ENCODE data around the gene SBSN. TPM values are rescaled to one million over a fixed set of nuclear protein-coding genes. Genes with fewer than 3 reads are reported as not detected.
A peak's percentile ranks its signal among the peaks of the same experiment; 100 is the strongest.

Gene SBSN
- total and polyA plus RNA-seq, 9 of the 15 experiments (the other 6 are each of a cell fraction or from before 2014, with no cell fraction given), result 0.05 TPM; not detected in 8

DNA sequence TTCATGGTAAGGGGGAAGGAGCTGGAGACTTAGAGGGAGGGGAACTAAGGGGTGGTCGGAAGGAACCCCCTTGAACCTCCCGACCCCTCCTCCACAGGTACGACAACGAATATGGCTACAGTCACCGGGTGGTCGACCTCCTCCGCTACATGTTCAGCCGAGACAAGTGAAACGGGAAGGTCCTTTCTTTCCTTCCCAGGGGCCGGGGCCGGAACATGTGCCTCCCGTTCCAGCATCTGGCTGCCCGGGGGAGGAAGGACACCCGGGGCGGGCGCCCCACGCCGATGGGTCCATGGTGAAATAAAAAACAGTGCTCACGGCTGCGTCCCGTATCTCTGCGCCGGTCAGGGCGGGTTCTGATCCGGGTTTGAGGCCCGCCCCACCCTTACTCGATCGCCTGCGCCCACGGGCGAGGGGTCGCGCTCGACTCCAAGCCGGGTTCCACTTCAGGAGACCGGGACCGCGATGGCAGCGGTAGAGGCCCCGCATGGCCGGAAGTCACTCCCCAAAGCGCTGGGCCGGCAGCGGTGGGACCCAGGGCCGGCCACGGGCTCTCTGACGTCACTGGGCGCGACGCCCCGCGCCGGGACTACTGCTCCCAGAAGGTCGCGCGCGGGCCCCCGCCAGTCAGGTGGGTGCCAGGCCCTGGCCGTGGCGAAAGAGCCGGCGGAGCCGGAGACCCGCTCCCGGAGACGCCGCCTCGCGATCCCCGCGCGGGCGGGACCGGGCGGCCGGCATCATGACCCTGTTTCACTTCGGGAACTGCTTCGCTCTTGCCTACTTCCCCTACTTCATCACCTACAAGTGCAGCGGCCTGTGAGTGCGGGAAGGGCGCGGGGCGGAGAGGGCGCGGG lies 17.1 kb upstream of the SBSN start, which contains the start of gene TMEM147 (continued):
- TF ChIP-seq, protein P1, sequence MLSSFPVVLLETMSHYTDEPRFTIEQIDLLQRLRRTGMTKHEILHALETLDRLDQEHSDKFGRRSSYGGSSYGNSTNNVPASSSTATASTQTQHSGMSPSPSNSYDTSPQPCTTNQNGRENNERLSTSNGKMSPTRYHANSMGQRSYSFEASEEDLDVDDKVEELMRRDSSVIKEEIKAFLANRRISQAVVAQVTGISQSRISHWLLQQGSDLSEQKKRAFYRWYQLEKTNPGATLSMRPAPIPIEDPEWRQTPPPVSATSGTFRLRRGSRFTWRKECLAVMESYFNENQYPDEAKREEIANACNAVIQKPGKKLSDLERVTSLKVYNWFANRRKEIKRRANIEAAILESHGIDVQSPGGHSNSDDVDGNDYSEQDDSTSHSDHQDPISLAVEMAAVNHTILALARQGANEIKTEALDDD (IDR thresholded peaks at IDR 0.05), result no peak
- TF ChIP-seq ELF4 (CRISPR knock-in tag; IDR thresholded peaks at IDR 0.05) (0 out of 2 replicates have a peak, but pooled peaks have one; percentile 48), ZNF263 (CRISPR knock-in tag; IDR thresholded peaks at IDR 0.05; ENCODE audit: borderline replicate concordance) (no peak), NFIX (CRISPR knock-in tag; IDR thresholded peaks at IDR 0.05; ENCODE audit: low read depth) (no peak), ZNF133 (CRISPR knock-in tag; IDR thresholded peaks at IDR 0.05) (no peak), LCOR (CRISPR knock-in tag; IDR thresholded peaks at IDR 0.05) (0 out of 2 replicates have a peak, but pooled peaks have one; percentile 53), NR4A1 (CRISPR knock-in tag; IDR thresholded peaks at IDR 0.05) (0 out of 2 replicates have a peak, but pooled peaks have one; percentile 17), NR4A1 (tag; IDR thresholded peaks at IDR 0.05) (no peak), TCF3 (CRISPR knock-in tag; IDR thresholded peaks at IDR 0.05) (no peak), ASH1L (IDR thresholded peaks at IDR 0.05; ENCODE audit: borderline replicate concordance, low read depth, partially characterized antibody) (no peak), NUFIP1 (IDR thresholded peaks at IDR 0.05; ENCODE audit: partially characterized antibody) (no peak), EP400 (IDR thresholded peaks at IDR 0.05) (peak; percentile 92)
- TF ChIP-seq, protein P2, sequence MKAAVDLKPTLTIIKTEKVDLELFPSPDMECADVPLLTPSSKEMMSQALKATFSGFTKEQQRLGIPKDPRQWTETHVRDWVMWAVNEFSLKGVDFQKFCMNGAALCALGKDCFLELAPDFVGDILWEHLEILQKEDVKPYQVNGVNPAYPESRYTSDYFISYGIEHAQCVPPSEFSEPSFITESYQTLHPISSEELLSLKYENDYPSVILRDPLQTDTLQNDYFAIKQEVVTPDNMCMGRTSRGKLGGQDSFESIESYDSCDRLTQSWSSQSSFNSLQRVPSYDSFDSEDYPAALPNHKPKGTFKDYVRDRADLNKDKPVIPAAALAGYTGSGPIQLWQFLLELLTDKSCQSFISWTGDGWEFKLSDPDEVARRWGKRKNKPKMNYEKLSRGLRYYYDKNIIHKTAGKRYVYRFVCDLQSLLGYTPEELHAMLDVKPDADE (conservative IDR thresholded peaks at IDR 0.05; ENCODE audit: control insufficient read depth, low read depth, low read length), result peak; percentile 96
- TF ChIP-seq, protein P3, sequence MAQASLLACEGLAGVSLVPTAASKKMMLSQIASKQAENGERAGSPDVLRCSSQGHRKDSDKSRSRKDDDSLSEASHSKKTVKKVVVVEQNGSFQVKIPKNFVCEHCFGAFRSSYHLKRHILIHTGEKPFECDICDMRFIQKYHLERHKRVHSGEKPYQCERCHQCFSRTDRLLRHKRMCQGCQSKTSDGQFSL (CRISPR knock-in tag; IDR thresholded peaks at IDR 0.05), result peak; percentile 27; the same call in 1 of the 2 replicates
- TF ChIP-seq, protein P3 (tag; IDR thresholded peaks at IDR 0.05), result no peak
- TF ChIP-seq, protein P4, sequence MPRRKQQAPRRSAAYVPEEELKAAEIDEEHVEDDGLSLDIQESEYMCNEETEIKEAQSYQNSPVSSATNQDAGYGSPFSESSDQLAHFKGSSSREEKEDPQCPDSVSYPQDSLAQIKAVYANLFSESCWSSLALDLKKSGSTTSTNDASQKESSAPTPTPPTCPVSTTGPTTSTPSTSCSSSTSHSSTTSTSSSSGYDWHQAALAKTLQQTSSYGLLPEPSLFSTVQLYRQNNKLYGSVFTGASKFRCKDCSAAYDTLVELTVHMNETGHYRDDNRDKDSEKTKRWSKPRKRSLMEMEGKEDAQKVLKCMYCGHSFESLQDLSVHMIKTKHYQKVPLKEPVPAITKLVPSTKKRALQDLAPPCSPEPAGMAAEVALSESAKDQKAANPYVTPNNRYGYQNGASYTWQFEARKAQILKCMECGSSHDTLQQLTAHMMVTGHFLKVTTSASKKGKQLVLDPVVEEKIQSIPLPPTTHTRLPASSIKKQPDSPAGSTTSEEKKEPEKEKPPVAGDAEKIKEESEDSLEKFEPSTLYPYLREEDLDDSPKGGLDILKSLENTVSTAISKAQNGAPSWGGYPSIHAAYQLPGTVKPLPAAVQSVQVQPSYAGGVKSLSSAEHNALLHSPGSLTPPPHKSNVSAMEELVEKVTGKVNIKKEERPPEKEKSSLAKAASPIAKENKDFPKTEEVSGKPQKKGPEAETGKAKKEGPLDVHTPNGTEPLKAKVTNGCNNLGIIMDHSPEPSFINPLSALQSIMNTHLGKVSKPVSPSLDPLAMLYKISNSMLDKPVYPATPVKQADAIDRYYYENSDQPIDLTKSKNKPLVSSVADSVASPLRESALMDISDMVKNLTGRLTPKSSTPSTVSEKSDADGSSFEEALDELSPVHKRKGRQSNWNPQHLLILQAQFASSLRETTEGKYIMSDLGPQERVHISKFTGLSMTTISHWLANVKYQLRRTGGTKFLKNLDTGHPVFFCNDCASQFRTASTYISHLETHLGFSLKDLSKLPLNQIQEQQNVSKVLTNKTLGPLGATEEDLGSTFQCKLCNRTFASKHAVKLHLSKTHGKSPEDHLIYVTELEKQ (CRISPR knock-in tag; IDR thresholded peaks at IDR 0.05), result no peak
- TF ChIP-seq, protein P5, sequence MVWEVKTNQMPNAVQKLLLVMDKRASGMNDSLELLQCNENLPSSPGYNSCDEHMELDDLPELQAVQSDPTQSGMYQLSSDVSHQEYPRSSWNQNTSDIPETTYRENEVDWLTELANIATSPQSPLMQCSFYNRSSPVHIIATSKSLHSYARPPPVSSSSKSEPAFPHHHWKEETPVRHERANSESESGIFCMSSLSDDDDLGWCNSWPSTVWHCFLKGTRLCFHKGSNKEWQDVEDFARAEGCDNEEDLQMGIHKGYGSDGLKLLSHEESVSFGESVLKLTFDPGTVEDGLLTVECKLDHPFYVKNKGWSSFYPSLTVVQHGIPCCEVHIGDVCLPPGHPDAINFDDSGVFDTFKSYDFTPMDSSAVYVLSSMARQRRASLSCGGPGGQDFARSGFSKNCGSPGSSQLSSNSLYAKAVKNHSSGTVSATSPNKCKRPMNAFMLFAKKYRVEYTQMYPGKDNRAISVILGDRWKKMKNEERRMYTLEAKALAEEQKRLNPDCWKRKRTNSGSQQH (CRISPR knock-in tag; IDR thresholded peaks at IDR 0.05), result no peak

Data from K562 (cell line).